NCI-H2081 treated with DMSO at 0.1 percent for 48 hours (cell line): ENCODE data around the gene ERCC6.

Source experiments
- DNase-seq: peaks from one replicate; lab custom pipeline; 2025; lab: John Stamatoyannopoulos, UW

The ERCC6 gene

GRCh38 chr10:49512121-49512809, 26.7 kb downstream of the ERCC6 start:
- peak; percentile 9 for DNase-seq

GRCh38 chr10:49509771-49510303, 29.1 kb downstream of the ERCC6 start:
- DNase-seq: no peak

- DNase-seq: no peak
These were observed 30.3 kb downstream of the ERCC6 start for GRCh38 chr10:49508654-49509053.

DNA sequence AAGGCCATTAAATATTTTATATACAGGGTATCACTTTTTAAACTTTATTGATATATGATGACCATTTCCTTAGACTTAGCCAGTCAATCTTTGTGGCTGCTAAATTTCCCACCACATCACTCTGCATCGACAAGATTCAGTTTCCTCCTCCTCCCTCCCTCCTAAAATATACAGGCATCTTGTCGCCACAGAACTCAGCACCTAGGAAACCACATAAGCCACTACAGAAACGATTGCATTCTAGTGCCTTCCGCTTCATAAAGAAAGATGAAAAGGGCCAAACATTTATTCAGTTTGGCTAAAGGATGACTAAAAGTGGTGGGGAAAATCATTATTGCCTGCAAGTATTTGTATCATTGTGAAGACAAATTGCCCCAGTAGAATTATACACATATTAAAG, 30.7 kb downstream of the ERCC6 start:
- no peak for DNase-seq

- no peak for DNase-seq
These were observed 33.3 kb downstream of the ERCC6 start for GRCh38 chr10:49505589-49505988.

- DNase-seq: no peak
These were observed 33.8 kb downstream of the ERCC6 start for GRCh38 chr10:49505076-49505475.

- no peak for DNase-seq
These were observed 34.4 kb downstream of the ERCC6 start for GRCh38 chr10:49504528-49504927.

DNA sequence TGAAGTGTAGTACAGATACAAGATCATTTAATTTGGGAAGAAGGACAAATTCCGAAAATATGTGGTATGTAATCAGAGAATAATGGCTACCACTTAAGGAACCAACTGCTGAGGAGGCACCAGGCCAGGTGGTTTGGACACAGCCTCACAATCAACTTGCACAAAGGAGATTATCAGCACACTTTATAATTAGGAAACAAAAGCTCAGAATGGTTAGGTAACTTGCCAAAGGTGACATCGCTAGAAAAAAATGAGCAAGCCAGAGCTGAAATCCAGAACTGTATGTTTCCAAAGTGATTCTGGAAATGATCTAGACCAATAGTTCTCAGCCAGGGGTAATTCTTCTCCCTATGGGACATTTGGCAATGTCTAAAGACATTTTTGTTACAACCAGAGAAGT, 36.6 kb downstream of the ERCC6 start:
- DNase-seq: no peak

GRCh38 chr10:49500412-49500811, 38.5 kb downstream of the ERCC6 start:
- peak; percentile 22 for DNase-seq

- DNase-seq: no peak
These were observed 39.5 kb downstream of the ERCC6 start for GRCh38 chr10:49499305-49499851.

GRCh38 chr10:49498425-49498824, 40.5 kb downstream of the ERCC6 start:
- DNase-seq: no peak

GRCh38 chr10:49497358-49497757, 41.6 kb downstream of the ERCC6 start:
- no peak for DNase-seq

- no peak for DNase-seq
These were observed 50.7 kb downstream of the ERCC6 start for GRCh38 chr10:49488056-49488717.

DNA sequence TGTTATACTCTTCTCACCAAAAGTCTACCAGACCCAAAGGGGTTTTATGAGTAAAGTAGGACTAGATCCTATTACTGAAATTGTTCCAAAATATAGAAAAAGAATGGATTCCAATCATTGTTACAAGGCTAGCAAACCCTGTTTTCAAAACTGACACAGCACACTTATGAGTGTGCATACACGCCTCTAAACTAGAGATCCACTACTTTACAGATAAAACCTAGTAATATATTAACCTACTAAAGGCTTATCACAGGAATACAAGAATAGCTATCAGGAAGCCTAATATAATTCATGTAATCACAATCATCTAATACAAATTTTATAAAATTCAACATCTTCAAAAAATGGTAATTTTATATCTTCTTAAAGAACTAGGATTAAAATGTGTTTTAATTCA, 52.2 kb downstream of the ERCC6 start:
- no peak for DNase-seq

- no peak for DNase-seq
These were observed 52.9 kb downstream of the ERCC6 start for GRCh38 chr10:49486009-49486408.

GRCh38 chr10:49484486-49485235, 54.3 kb downstream of the ERCC6 start:
- DNase-seq: no peak

DNA sequence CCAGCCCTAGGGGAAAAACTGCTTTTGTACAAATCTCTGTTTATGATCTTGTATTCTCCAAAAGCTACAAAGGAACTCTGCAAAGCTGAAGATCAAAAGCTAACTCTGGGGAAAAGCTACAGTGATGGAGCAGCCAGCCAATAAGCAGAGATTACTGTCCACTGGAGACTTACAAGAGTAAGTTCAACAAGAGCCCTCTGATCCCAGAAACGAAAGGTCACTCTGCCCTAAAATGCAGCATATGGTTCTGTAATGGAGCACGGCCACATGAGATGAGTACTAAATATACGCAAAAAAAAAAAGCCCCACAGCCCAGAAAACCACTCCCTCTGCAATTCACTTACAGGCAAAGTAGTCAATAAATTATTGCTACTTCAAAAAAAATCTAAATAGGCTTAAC, 60.1 kb downstream of the ERCC6 start:
- no peak for DNase-seq

DNA sequence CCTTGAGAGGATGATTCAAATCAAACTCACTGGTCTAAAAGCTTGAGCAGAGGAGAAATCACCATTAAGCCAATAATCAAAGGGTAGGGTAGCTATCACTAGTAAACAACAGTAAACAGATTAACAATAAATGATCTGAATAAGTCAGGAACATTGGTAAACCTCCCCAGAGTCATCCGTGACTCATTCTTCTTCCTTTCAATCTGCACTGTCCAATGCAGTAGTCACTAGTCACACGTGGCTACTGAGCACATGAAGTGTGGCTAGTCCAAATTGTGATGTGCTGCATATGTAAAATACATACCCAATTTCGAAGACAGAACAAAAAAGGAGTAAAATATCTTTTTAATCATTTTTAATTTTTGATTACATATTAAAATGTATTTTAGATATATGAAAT, 64.0 kb downstream of the ERCC6 start:
- no peak for DNase-seq

DNA sequence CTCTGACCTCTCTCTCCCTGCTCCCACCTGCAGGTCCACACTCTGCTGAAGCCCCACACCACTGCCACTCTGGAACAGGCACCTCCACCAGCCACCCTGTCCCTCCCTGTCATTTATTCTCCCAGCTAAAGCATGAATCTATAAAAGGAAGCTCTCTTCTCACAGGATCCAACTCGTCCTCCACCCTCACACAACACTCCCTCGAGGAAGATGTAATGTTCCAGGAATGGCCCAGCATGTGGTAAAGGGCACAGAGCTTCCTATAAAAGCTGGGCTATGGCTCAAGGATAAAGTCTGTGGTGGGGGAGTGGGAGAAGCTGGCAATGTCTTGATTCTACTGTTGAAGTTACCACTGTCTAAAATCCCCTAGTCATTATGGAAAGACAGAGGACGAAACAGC, 67.4 kb downstream of the ERCC6 start:
- no peak for DNase-seq

DNA sequence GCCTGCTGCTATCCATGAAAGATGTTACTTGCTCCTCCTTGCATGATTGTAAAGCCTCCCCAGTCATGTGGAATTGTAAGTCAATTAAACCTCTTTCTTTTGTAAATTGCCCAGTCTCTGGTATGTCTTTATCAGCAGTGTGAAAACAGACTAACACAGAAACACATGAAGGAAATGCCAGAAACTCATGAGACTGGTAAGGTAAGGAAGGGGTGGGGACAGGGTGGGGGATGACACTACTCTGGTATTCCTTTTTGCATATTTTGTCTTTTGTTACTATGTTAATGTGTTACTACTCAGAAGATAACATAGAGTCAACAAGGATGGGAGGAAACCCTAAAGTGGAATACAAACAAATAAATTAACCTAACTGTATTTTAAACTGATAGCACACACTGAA, 73.2 kb downstream of the ERCC6 start:
- no peak for DNase-seq
